GM19099 (cell line): ENCODE data around the gene IFT74.
A peak's percentile ranks its signal among the peaks of the same experiment; 100 is the strongest.

ENCODE experiments used
- POLR2A ChIP-seq: IDR thresholded peaks from 3 replicates; pipeline ENCODE4 v1.6.1; 2011; ENCODE audit warnings: low read depth; ENCODE audit not compliant: insufficient read length; ENCODE audit errors: extremely low read depth

The IFT74 gene

DNA sequence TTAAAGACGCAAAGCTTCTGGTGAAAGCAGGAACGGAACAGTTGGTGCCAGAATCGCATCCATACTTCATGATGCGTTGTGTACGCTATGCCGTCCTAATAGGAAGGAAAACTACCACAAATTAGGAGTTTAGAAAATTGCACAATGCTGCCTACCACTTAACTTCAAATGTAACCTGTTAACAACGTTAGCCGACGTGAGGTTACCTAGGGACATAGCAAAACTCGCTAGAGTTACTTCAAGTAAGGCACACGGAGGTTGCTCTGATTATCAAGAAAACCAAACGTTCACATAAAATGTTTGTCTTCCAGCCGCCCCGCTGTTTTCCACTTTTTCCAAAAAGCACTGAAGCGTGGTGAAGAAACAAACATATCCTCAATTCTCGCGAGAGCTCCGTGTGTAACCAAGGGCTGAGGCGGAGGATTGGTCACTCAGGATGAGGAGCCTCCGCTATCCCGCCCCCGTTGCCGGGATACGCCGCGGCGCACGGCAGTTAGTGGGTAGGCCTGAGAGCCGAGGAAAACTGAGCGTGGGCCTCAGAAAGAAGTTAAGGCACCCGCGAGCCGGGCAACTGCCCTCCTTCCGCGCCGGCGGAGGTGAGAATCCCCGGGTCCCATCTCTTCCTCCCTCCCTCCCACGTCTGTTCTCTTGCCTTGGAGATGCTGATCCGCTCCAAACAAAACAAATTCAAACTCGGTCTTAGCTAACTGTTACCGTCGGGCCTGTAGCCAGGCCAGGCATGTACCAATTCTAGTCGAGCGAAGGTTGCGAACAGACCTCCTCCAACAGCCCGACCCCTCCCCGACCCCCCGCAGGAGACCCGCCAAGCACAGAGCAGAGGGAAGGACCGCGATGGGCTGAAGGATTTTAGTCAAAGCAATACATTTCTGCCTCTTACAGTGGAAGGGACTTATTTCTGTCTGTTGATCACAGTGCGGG is at the start of gene IFT74:
Gene IFT74, plus strand, starts transcription at position 492 of the 939 bp plus-strand sequence. CDS start 5,556 bp downstream, outside the sequence.
- TF ChIP-seq POLR2A = peak; percentile 63

DNA sequence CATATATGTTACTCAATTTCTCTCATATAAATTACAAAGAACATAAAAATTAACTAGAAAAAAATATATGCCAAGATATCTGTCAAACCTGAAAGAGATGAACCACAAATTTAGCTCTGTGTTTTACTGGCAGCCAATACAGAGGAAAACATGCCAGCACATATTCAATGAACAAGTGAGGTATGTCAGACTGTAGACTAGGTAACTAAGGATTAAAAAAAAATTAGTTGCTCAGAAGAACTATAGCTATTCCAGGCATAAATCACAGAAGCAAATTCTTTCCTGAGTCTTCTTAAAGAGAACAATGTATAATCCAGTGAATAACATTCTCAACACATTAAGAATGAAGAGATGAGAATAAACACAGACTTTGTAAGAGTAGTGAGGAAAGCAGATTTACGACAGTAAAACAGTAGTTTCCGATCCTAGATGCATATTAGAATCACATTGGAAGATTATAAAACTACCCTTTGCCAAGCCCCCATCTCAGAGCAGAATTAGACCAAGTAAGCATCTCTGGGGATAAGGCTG is 43.0 kb upstream of the IFT74 start:
- TF ChIP-seq POLR2A = no peak

DNA sequence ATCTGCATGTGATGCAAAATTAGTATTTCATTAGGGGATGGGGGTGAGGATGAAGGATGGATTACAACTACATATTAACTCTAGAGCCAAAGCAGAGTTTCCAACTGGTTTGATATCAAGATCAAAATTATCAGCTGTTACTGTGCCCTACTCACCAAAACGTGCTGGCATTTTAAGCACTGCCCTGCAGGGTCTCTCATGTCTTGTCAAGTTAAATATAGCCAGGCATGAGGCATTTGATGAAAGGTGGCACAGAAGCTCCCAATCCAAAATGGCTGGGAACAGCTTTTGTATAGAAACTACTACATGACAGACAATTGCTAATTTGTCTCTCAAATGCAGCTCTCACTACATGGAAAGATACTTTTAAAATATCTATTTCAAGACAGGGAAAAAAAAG is 36.5 kb upstream of the IFT74 start:
- no peak for TF ChIP-seq POLR2A

DNA sequence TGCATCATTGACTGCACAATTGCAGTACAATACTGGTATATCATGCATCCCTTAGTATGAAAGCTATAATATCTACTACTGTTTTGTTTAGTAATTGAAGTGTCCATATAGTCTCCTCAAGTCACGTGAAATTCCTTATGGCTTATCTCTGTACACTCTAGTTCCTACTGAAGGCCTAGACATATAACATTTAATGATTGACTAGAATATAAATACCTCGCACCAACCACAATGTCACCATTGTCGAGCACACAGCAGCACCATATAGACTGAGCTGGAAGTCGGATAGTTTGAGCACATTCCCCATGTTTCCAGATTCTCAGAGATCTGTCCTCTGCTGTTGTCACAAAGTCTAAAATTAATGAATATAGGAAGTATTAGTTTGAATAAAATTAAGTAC is 30.6 kb upstream of the IFT74 start:
- no peak for TF ChIP-seq POLR2A

DNA sequence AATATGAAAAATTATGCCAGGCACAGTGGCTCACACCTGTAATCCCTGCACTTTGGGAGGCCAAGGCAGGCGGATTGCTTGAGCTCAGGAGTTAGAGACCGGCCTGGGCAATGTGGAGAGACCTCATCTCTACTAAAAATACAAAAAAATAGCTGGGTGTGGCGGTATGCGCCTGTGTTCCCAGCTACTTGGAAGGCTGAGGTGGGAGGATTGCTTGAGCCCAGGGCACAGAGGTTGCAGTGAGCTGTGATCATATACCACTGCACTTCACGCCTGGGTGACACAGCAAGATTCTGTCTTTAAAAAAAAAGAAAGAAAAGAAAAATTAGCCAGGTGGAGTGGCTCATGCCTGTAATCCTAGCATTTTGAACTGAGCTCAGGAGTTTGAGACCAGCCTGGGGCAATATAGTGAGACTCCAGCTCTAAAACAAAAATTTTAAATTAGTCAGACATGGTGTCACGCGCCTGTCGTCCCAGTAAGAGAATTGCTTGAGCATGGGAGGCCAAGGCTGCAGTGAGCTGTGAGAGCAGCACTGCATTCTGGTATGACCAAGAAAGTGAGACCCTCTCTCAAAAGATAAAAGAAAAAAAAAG is 27.2 kb upstream of the IFT74 start:
- TF ChIP-seq POLR2A = no peak

DNA sequence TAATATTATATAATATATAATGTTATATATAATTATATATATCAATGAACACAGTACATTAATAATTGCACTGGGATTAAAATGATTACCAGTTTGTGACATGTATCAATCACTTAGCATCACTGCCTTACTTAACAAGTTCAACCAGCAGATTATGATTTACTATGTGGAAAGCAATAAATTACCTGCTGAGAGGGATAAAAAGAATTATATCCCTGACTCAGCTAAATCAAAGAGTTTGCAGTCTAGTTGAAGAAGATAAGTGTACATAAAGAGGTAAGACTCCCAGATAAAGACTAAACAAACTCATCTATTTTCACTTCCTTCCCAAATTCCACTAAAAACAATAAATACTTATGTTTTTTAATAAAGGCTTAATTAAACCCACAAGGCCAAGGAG is 20.4 kb upstream of the IFT74 start:
- TF ChIP-seq POLR2A = no peak

DNA sequence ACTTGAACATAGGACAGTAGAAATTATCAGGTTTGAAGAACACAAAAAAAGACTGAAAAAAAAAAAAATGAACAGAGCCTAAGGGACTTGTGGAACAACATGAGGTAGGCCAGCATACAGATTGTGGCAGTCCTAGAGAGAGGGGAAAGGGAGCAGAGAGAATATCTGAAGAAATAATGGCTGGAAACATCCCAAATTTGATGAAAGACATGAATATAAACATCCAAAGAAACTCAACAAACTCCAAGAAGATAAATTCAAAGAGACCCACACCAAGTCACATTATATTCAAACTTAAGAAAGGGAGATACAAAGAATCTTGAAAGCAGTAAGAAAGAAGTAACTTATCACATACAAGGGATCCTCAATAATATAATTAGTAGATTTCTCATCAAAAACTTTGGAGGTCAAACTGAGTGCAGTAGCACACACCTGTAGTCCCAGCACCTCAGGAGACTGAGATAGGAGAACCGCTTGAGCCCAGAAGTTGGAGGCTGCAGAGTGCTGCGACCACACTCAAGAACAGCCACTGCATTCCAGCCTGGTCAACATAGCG is 18.3 kb upstream of the IFT74 start:
- TF ChIP-seq POLR2A = no peak

DNA sequence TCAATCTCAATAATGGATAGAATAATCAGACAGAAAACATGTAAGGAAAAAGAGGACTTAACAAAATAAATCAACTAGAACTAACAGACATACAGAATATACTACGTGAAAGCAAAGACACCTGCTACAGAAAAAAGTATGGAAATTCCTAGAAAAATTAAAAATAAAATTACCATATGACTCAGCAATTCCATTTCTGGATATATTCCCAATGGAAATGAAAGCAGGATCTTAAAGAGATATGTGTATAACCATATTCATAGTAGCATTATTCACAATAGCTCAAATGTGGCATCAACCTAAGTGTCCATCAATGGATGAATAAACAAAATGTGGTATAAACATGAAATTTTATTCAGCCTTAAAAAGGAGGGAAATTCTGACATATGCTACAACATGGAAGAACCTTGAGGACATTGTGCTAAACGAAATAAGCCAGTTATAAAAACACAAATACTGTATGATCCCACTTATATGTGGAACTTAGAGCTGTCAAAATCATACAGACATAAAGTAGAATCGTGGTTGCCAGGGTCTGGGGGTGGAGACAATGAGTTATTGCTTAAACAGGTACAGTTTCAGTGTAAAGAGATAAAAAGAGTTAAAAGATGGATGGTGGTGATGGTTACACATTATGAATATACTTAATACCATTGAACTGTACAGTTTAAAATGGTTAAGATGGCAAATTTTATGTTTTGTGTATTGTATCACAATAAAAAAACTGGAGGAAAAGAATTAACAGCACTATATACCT is 16.1 kb upstream of the IFT74 start:
- TF ChIP-seq POLR2A = no peak

DNA sequence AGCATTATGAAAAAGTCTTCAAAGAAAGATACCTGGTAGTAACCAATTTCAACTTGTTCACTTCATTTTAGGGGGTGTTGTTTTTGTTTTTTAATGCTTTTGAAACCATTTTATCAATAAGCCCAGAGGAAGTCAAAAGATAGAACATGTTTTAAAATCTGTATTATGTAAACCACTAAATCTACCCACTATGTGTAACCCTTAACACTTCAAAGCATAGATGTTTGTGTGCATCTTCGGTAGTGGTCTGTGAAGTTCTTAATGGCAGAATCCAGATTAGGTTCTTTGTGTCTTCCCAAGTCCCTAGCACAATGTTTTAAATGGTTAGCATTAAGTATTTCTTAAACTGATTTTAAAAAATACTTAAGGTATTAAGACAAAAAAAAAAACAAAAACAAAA is 15.4 kb upstream of the IFT74 start:
- TF ChIP-seq POLR2A = no peak

DNA sequence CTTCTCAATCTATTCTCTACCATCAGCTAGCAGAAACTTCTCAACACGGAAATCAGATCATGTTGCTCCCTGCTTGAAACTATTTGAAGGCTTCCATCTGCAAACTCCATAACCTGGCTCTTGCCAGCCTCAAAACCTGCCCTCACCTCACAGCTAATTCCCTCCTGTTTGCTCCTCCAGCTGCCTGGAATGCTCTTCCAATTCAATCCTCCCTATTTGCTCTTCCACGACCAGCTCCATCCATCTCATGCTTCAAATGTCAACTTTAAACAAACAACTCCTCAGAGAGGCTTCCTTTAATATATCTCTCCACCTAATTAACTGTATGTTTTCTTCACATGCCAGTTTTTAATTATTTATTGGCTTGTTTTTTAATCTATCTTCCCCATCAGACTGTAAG is 10.6 kb upstream of the IFT74 start:
- TF ChIP-seq POLR2A = no peak

DNA sequence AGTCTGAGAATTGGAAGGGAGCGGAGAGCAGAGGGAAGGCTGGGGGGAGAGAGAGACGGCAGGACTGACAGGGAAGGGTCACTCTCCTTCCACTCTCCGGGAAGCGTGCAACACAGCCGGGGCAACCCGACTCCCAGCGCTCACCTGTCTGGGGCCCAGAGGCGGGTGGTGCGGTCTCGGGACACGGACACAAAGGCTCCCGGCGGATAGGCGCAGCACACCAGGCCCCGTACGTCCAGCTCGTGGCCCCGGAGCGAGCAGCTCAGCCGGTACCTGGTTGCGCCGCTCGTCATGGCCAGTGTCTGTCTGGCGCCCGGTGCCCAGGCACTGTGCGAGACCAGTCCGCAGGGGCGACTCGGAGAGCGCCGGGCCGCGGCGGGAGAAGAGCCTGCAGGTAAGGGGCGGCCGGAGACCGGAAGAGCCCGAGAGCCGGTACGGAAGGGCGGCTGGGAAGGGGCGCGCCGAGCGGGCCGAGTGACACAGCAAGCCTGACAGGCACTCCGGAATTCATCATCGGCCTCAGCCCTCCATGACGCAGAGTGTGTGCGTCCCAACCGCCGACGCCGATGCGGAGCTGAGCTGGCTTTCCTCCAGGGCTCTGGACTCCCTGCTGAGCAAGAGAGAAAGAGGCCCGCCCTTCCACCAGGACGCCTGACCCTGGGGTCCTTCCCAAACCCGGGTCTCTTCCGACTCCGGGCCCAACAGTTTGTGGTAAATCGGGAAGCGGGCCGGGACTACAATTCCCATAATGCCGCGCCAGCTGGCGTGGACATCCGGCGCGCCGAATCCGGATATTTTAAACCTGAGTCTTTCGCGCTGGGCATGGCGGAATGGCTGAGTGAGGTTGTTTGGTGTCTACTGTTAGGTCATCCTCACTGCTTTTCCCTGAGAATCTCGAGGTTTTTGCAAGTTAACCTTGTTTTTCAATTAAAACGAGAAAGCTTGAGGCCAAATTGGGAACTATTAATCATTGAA is 9.2 kb upstream of the IFT74 start, which contains the start of gene PLAA:
Gene PLAA, minus strand, starts transcription at position 490 of the 975 bp plus-strand sequence. Its CDS starts 197 bp downstream, at position 293.
- TF ChIP-seq POLR2A = peak; percentile 71

DNA sequence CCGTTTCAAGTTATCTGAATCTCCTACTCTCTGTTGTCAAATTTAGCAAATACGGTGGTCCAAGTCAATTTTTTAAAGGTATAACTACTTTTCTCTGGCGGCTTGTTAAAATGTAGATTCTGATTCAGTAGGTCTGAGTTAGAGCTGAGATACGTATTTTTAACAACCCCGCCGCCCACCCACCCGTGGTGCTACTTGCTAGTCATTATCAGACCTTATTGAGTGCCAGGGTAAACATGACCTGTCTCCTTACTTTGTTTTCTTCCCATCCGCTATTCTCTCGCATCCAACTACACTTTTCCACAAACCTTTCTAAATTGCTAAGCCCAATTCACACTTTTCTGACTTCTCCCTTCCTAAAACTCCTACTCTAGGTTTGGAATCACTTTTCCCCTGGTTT is 8.5 kb upstream of the IFT74 start:
- no peak for TF ChIP-seq POLR2A

DNA sequence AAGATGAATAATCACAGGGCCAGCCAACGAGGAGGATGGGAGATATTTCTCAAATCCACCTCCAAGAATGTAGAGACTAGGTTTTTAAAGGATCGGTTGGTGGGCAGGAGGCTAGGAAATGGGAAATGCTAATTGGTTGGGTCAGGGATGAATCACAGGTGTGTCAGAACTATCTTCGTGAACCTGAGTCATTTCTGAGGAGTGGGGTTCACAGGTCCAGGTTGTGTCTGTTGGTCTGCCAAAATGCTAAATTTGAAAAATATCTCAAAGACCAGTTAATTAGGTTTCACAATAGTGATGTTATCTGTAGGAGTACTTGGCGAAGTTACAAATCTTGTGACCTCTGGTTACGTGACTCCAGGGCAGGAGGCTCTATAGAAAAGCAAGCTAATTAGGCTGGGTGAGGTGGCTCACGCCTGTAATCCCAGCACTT is 6.6 kb upstream of the IFT74 start:
- TF ChIP-seq POLR2A = no peak

DNA sequence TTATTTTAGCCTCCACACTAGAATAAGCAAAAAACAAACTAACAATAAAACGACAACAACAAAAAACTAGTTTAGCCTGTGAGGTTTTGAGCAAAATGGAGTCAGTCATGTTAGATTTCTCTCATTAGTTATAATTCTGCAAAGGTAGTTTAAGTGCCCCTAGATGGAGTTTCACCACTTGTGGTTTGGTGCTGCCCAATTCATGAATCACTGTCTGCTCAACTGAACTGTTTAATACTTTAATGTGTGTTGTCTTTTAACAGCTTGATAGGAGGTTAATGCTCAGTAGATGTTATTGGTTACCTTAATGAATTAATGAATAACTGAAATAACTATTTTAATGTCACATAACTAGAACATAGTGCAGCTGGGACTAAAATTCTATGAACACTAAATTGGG is 5.7 kb upstream of the IFT74 start:
- no peak for TF ChIP-seq POLR2A
